Fibroblast of lung (primary cell): ENCODE results near the gene MYOT. TPM values are rescaled to one million over a fixed set of nuclear protein-coding genes. Genes with fewer than 3 reads are reported as not detected.

Source experiments
- DNase-seq, 2 donors: peaks; one replicate each; pipeline versions ENCODE4 v3.0.0 to v3.0.0-alpha.2; 2010; ENCODE audit warnings: low read depth in 2 of 2
- H2AFZ ChIP-seq: 2 replicates; pipeline ENCODE4 v1.5.1; 2012; ENCODE audit warnings: low read length, control low read depth, inconsistent platforms
- H3K27ac ChIP-seq: 2 replicates; pipeline ENCODE4 v1.5.1; 2011; ENCODE audit warnings: low read length, control low read depth; ENCODE audit not compliant: insufficient read depth
- H3K27me3 ChIP-seq: 2 replicates; pipeline ENCODE4 v1.5.1; 2011; ENCODE audit warnings: mild to moderate bottlenecking, low read length; ENCODE audit not compliant: control insufficient read depth, insufficient read depth
- H3K36me3 ChIP-seq: 2 replicates; pipeline ENCODE4 v1.5.1; 2011; ENCODE audit warnings: low read length; ENCODE audit not compliant: control insufficient read depth, insufficient read depth
- H3K4me1 ChIP-seq: 2 replicates; pipeline ENCODE4 v1.5.1; 2011; ENCODE audit warnings: low read length; ENCODE audit not compliant: control insufficient read depth, insufficient read depth; ENCODE audit errors: extremely low read depth
- H3K4me2 ChIP-seq: 2 replicates; pipeline ENCODE4 v1.5.1; 2011; ENCODE audit warnings: low read length, control low read depth; ENCODE audit not compliant: insufficient read depth; ENCODE audit errors: extremely low read depth
- H3K4me3 ChIP-seq, 4 experiments: fragments of 200-600 bp in 1 of 4; sonication (generic) in 1 of 4; replicated peaks in 1 of 4; 2 replicates each; pipeline ENCODE4 v1.5.1; 2011 to 2016; ENCODE audit warnings: low read length in 4 of 4, low read depth in 3 of 4, mild to moderate bottlenecking in 3 of 4, control low read depth in 2 of 4, inconsistent platforms in 1 of 4, mixed read lengths in 1 of 4; ENCODE audit not compliant: insufficient read depth in 1 of 4; ENCODE audit errors: control extremely low read depth in 1 of 4
- H3K79me2 ChIP-seq: 2 replicates; pipeline ENCODE4 v1.5.1; 2012; ENCODE audit warnings: mild to moderate bottlenecking, low read length, inconsistent platforms; ENCODE audit not compliant: control insufficient read depth, insufficient read depth
- H3K9ac ChIP-seq: 2 replicates; pipeline ENCODE4 v1.5.1; 2011; ENCODE audit warnings: mild to moderate bottlenecking, low read length, control low read depth; ENCODE audit not compliant: insufficient read depth
- H3K9me3 ChIP-seq: 2 replicates; pipeline ENCODE4 v1.5.1; 2012; ENCODE audit warnings: low read depth, low read length; ENCODE audit not compliant: control insufficient read depth, insufficient read depth
- H4K20me1 ChIP-seq: 2 replicates; pipeline ENCODE4 v1.5.1; 2011; ENCODE audit warnings: low read length; ENCODE audit not compliant: control insufficient read depth, insufficient read depth; ENCODE audit errors: extremely low read depth
- EZH2 ChIP-seq: IDR thresholded peaks from 2 replicates; pipeline ENCODE4 v1.5.1; 2012; ENCODE audit warnings: low read length, control low read depth, mild to moderate bottlenecking; ENCODE audit errors: missing control alignments
- polyA plus RNA-seq, 2 donors: library from polyadenylated mRNA; depleted of rRNA in 1 of 2; stranded (reverse) in 1 of 2; unstranded in 1 of 2; fragments of >200 nt; gene quantifications; 2 replicates each; pipeline ENCODE4 v1.2.1, GENCODE V29; 2011 to 2012; ENCODE audit warnings: missing spikeins in 1 of 2
- total RNA-seq: library from RNA; depleted of rRNA; stranded (reverse); fragments of >200 nt; gene quantifications from 2 replicates; pipeline ENCODE4 v1.2.1, GENCODE V29; 2014
- TF ChIP-seq, protein P1 (sequence below), 2 donors: IDR thresholded peaks in 1 of 2; conservative IDR thresholded peaks in 1 of 2; 1 replicate in 1 of 2; 2 replicates in 1 of 2; pipeline ENCODE4 v1.5.1; 2011 to 2012; ENCODE audit warnings: low read length in 2 of 2, control low read depth in 1 of 2, inconsistent platforms in 1 of 2, low read depth in 1 of 2, mild to moderate bottlenecking in 1 of 2

The MYOT gene
- total and polyA plus RNA-seq, 2 donors (not counting 1 experiment from before 2014, with no cell fraction given), result not detected

DNA sequence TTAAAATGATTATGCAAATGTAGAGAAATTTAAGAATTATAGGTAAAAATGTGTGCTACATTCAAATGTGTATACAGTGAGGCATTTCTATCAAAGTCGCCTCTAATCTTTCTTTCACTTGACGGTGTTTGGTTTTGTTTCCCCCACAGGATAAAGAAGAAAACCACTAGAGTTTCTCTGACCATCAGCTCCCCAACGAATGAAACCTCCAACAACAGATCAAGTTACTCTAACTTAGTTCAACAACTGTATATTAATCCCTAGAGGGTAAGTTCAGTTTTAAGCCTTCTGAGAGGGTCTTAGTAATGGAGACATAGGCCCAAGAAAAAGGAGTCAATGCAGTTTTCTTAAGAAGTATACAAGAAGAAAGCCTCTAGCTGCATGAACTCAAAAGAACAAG lies 11.5 kb upstream of the MYOT start:
- Histone ChIP-seq H3K27ac (no peak overlapping the region), H3K9ac (no peak overlapping the region), H3K9me3 (no peaks in the 10 kb centered on the region), H3K27me3 (no peaks in the 10 kb centered on the region), H2AFZ (no peak overlapping the region), H3K4me1 (peaks cover 2% of the 10 kb centered on the region), H4K20me1 (no peaks in the 10 kb centered on the region), H3K79me2 (no peaks in the 10 kb centered on the region), H3K4me3 (no peak overlapping the region), H3K4me2 (no peak overlapping the region), H3K36me3 (no peaks in the 10 kb centered on the region)
- DNase-seq, result no peak
- TF ChIP-seq EZH2, result no peak
- TF ChIP-seq, protein P1, sequence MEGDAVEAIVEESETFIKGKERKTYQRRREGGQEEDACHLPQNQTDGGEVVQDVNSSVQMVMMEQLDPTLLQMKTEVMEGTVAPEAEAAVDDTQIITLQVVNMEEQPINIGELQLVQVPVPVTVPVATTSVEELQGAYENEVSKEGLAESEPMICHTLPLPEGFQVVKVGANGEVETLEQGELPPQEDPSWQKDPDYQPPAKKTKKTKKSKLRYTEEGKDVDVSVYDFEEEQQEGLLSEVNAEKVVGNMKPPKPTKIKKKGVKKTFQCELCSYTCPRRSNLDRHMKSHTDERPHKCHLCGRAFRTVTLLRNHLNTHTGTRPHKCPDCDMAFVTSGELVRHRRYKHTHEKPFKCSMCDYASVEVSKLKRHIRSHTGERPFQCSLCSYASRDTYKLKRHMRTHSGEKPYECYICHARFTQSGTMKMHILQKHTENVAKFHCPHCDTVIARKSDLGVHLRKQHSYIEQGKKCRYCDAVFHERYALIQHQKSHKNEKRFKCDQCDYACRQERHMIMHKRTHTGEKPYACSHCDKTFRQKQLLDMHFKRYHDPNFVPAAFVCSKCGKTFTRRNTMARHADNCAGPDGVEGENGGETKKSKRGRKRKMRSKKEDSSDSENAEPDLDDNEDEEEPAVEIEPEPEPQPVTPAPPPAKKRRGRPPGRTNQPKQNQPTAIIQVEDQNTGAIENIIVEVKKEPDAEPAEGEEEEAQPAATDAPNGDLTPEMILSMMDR (conservative IDR thresholded peaks at IDR 0.05 in 1 of 2, IDR thresholded peaks at IDR 0.05 in 1 of 2; ENCODE audit: low read depth in 1 of 2, low read length in 2 of 2), result no peak

GRCh38 chr5:137856916-137857862 lies 10.5 kb upstream of the MYOT start:
- H4K20me1 ChIP-seq, result no peaks in the 10 kb centered on the region
- H3K9ac ChIP-seq, result no peak overlapping the region
- no peak overlapping the region for H3K27ac ChIP-seq
- peaks cover 2% of the 10 kb centered on the region for H3K4me1 ChIP-seq
- H3K4me2 ChIP-seq, result no peak overlapping the region
- TF ChIP-seq, protein P1 (conservative IDR thresholded peaks at IDR 0.05 in 1 of 2, IDR thresholded peaks at IDR 0.05 in 1 of 2; ENCODE audit: low read depth in 1 of 2, low read length in 2 of 2), result no peak
- no peak for TF ChIP-seq EZH2
- no peak for DNase-seq
- H3K36me3 ChIP-seq, result no peaks in the 10 kb centered on the region
- no peaks in the 10 kb centered on the region for H3K27me3 ChIP-seq
- H3K4me3 ChIP-seq, result no peak overlapping the region
- H3K79me2 ChIP-seq, result no peaks in the 10 kb centered on the region
- peak overlapping the region; percentile 12 for H2AFZ ChIP-seq
- H3K9me3 ChIP-seq, result no peaks in the 10 kb centered on the region

GRCh38 chr5:137858223-137858916 lies 9.3 kb upstream of the MYOT start:
- no peak overlapping the region for H3K9ac ChIP-seq
- peak overlapping the region; percentile 64 for H3K4me2 ChIP-seq
- no peaks in the 10 kb centered on the region for H3K79me2 ChIP-seq
- peaks cover 2% of the 10 kb centered on the region for H3K4me1 ChIP-seq
- H4K20me1 ChIP-seq, result no peaks in the 10 kb centered on the region
- H3K36me3 ChIP-seq, result no peaks in the 10 kb centered on the region
- no peaks in the 10 kb centered on the region for H3K9me3 ChIP-seq
- H3K4me3 ChIP-seq, result peak overlapping the region in 2 of 4 experiments; percentile 7 to 21
- DNase-seq, result peak; percentile 29 to 67
- no peak overlapping the region for H3K27ac ChIP-seq
- H2AFZ ChIP-seq, result peak overlapping the region; percentile 57
- TF ChIP-seq, protein P1 (conservative IDR thresholded peaks at IDR 0.05 in 1 of 2, IDR thresholded peaks at IDR 0.05 in 1 of 2; ENCODE audit: low read depth in 1 of 2, low read length in 2 of 2), result no peak
- no peak for TF ChIP-seq EZH2
- H3K27me3 ChIP-seq, result no peaks in the 10 kb centered on the region
